C4-2B (cell line): ENCODE measurements around the gene ST8SIA4.

Experiments
- CTCF ChIP-seq: fragments of 450-650 bp; conservative IDR thresholded peaks from 2 replicates; pipeline ENCODE4 v1.5.1; 2017; ENCODE audit warnings: mild to moderate bottlenecking
- ZFX ChIP-seq: fragments of 450-650 bp; IDR thresholded peaks from 2 replicates; pipeline ENCODE4 v1.6.1; 2017

GRCh38 chr5:100787648-100788047 is 115.4 kb downstream of the ST8SIA4 start:
- TF ChIP-seq CTCF (no peak), ZFX (no peak)
